Thoracic aorta (tissue), 2 donors: ENCODE measurements around the gene TANGO2. TPM values are rescaled to one million over a fixed set of nuclear protein-coding genes. Genes with fewer than 3 reads are reported as not detected.

Source experiments
- ATAC-seq: fragments of 150-250 bp; one replicate; pipeline ENCODE4 v1.8.0; 2017; ENCODE audit warnings: low read depth; ENCODE audit not compliant: insufficient number of reproducible peaks, low FRiP score
- DNase-seq: peaks from one replicate; pipeline ENCODE4 v3.0.0-alpha.2; 2020; ENCODE audit warnings: low spot score
- H3K27ac ChIP-seq, 2 donors: fragments of 200-600 bp; sonication (generic); 1 replicate in 1 of 2; 2 replicates in 1 of 2; pipeline ENCODE4 v1.5.1; 2016; ENCODE audit warnings: mild to moderate bottlenecking in 2 of 2, moderate library complexity in 2 of 2
- H3K27me3 ChIP-seq: fragments of 200-600 bp; sonication (generic); replicated peaks from 2 replicates; pipeline ENCODE4 v1.6.0; 2016; ENCODE audit warnings: mild to moderate bottlenecking; ENCODE audit not compliant: insufficient read depth
- H3K36me3 ChIP-seq: fragments of 200-600 bp; sonication (generic); one replicate; pipeline ENCODE4 v1.5.1; 2016
- H3K4me1 ChIP-seq, 2 donors: fragments of 200-600 bp; sonication (generic); 1 replicate in 1 of 2; 2 replicates in 1 of 2; pipeline versions ENCODE4 v1.5.1 to v1.6.0; 2016; ENCODE audit warnings: low read depth in 2 of 2, mild to moderate bottlenecking in 1 of 2; ENCODE audit not compliant: control insufficient read depth in 1 of 2
- H3K4me3 ChIP-seq: fragments of 200-600 bp; sonication (generic); 2 replicates; pipeline ENCODE4 v1.5.1; 2016; ENCODE audit warnings: mild to moderate bottlenecking
- H3K9me3 ChIP-seq: fragments of 200-600 bp; sonication (generic); 2 replicates; pipeline ENCODE4 v1.5.1; 2016
- CTCF ChIP-seq: fragments of 200-600 bp; sonication (generic); IDR thresholded peaks from one replicate; pipeline ENCODE4 v1.5.1; 2019; ENCODE audit warnings: antibody characterized with exemption
- total RNA-seq, 2 donors: library from RNA; depleted of rRNA; stranded (reverse); fragments of >200 nt; gene quantifications; one replicate each; pipeline versions ENCODE4 v1.1.0 to v1.2.3, GENCODE V29; 2016

Gene TANGO2
- total RNA-seq, 2 donors from 2014 or later, result 48.7 to 109 TPM

GRCh38 chr22:20085651-20086050 lies 64.7 kb downstream of the TANGO2 start:
- H3K27ac ChIP-seq, result no peak overlapping the region
- H3K9me3 ChIP-seq, result no peaks in the 10 kb centered on the region
- H3K36me3 ChIP-seq, result peaks cover 43% of the 10 kb centered on the region
- H3K4me1 ChIP-seq, result peaks cover 26 to 46% of the 10 kb centered on the region in 2 donors
- H3K4me3 ChIP-seq, result no peak overlapping the region
- DNase-seq (no peak), ATAC-seq (no peak)
- no peak for TF ChIP-seq CTCF
- no peaks in the 10 kb centered on the region for H3K27me3 ChIP-seq

GRCh38 chr22:20086101-20086599 lies 65.2 kb downstream of the TANGO2 start:
- no peak for ATAC-seq
- Histone ChIP-seq H3K4me3 (no peak overlapping the region), H3K9me3 (no peaks in the 10 kb centered on the region), H3K27ac (no peak overlapping the region), H3K36me3 (peaks cover 47% of the 10 kb centered on the region), H3K27me3 (no peaks in the 10 kb centered on the region), H3K4me1 (peaks cover 25 to 41% of the 10 kb centered on the region in 2 donors)
- no peak for TF ChIP-seq CTCF
- no peak for DNase-seq

DNA sequence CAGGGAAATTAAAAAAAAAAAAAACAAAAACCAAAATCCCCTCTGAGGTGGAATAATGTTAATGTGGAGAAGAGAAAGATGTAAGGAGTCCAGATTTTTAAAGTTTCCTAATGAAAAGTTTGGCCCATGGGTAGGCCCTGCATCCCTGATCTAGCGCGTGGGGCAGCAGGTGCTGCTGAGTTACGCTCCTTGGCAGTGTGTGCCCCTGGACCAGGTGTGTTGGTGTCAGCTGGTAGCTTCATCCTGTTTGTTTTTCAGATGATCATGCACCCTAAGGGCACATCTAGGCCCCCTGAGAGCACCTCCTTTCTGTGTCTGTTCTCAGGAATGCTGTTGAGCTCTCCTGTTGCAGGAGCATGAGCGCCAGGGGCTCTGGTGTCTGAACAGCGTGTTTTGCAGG lies 65.9 kb downstream of the TANGO2 start:
- H3K27me3 ChIP-seq, result no peaks in the 10 kb centered on the region
- peaks cover 53% of the 10 kb centered on the region for H3K36me3 ChIP-seq
- no peak for ATAC-seq
- no peaks in the 10 kb centered on the region for H3K9me3 ChIP-seq
- H3K4me3 ChIP-seq, result no peak overlapping the region
- H3K4me1 ChIP-seq, result peaks cover 19 to 35% of the 10 kb centered on the region in 2 donors
- no peak overlapping the region for H3K27ac ChIP-seq
- TF ChIP-seq CTCF, result no peak
- DNase-seq, result no peak

DNA sequence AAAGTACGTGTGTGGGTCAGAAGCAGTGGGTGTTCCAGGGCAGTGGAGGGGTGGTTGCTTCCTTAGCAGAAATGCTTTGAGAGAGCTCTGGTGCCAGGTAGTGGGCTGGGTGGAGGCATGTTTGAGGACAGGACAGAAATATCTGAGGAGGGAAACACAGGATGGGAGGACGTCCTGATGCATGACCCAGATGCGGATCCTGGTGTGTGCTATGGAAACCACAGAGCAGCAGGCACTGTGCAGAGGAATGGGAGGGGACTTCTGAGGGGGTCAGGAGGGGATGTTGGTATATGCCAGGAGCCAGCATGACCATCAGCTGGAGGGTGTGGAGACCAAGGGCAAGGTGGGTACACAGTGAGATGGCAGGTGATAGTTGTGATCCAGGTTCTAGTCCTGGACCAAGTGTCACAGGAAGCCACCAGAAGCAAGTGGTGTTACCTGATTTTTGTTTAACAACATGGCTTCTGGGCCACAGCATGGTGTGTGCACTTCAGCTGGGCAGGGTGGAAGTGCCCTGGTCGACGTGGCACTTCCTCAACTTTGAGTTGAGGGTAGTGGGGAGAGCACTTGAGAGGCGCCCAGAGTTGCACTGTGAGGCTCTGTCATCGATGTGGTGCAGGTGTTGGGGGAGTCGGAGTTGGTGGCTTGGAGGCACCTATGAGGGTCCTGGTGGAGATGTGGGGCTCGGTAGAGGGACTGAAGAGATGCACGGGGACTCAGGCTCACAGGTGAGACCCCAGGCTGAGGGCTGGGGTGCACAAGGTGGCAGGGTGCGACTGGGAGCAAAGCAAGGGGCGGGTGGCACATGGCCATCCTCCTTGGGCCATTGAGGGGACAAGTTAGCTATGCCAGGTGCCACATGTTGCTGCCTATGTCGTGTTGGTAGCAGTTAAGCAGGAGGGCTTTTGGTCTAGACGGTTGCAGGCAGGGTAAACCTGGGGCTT lies 66.7 kb downstream of the TANGO2 start:
- peaks cover 12 to 33% of the 10 kb centered on the region in 2 donors for H3K4me1 ChIP-seq
- TF ChIP-seq CTCF, result no peak
- H3K27me3 ChIP-seq, result no peaks in the 10 kb centered on the region
- no peak overlapping the region for H3K4me3 ChIP-seq
- ATAC-seq (no peak), DNase-seq (no peak)
- no peaks in the 10 kb centered on the region for H3K9me3 ChIP-seq
- no peak overlapping the region for H3K27ac ChIP-seq
- peaks cover 61% of the 10 kb centered on the region for H3K36me3 ChIP-seq

GRCh38 chr22:20088263-20088648 lies 67.3 kb downstream of the TANGO2 start:
- H3K4me1 ChIP-seq, result peaks cover 12 to 33% of the 10 kb centered on the region in 2 donors
- no peak for TF ChIP-seq CTCF
- no peaks in the 10 kb centered on the region for H3K9me3 ChIP-seq
- ATAC-seq (no peak), DNase-seq (no peak)
- no peak overlapping the region for H3K27ac ChIP-seq
- no peaks in the 10 kb centered on the region for H3K27me3 ChIP-seq
- H3K36me3 ChIP-seq, result peaks cover 62% of the 10 kb centered on the region
- no peak overlapping the region for H3K4me3 ChIP-seq
